Glutamatergic neuron (in vitro differentiated cells): Measurements from ENCODE around the gene CD3G. TPM values are rescaled to one million over a fixed set of nuclear protein-coding genes. Genes with fewer than 3 reads are reported as not detected.
"Not testable (repeated sequence)": the region's sequence is repeated elsewhere in the genome, so short reads cannot be mapped to it uniquely, and the experiment has no call there.

ENCODE experiments used
- DNase-seq: peaks from one replicate; pipeline ENCODE4 v3.0.0; 2022
- H3K27ac Mint-ChIP-seq: one replicate; pipeline ENCODE4 v1.8.0; 2020; ENCODE audit warnings: mild to moderate bottlenecking, mixed read lengths, inconsistent platforms; ENCODE audit not compliant: unreplicated experiment
- H3K27me3 Mint-ChIP-seq: one replicate; pipeline ENCODE4 v1.8.0; 2020; ENCODE audit warnings: mild to moderate bottlenecking, moderate library complexity, mixed read lengths, inconsistent platforms; ENCODE audit not compliant: unreplicated experiment
- H3K36me3 Mint-ChIP-seq: one replicate; pipeline ENCODE4 v1.8.0; 2020; ENCODE audit warnings: mild to moderate bottlenecking, mixed read lengths, inconsistent platforms; ENCODE audit not compliant: unreplicated experiment
- H3K4me1 Mint-ChIP-seq: one replicate; pipeline ENCODE4 v1.8.0; 2020; ENCODE audit warnings: mild to moderate bottlenecking, low read depth, mixed read lengths, inconsistent platforms; ENCODE audit not compliant: unreplicated experiment
- H3K4me3 Mint-ChIP-seq: one replicate; pipeline ENCODE4 v1.8.0; 2020; ENCODE audit warnings: mild to moderate bottlenecking, mixed read lengths, inconsistent platforms; ENCODE audit not compliant: unreplicated experiment
- H3K9me3 Mint-ChIP-seq: one replicate; pipeline ENCODE4 v1.8.0; 2020; ENCODE audit warnings: mild to moderate bottlenecking, moderate library complexity, mixed read lengths, inconsistent platforms; ENCODE audit not compliant: unreplicated experiment
- CTCF ChIP-seq: fragments of 200-600 bp; sonication (generic); IDR thresholded peaks from one replicate; pipeline ENCODE4 v1.5.0; 2021; ENCODE audit not compliant: partially characterized antibody, unreplicated experiment
- total RNA-seq: library from RNA; stranded (reverse); fragmentation: NEBNext Ultra II Directional; extraction: Animal tissue kit (Norgen Biotek cat#: 25700); gene quantifications from one replicate; pipeline ENCODE4 v1.2.1, GENCODE V29; 2021; ENCODE audit not compliant: unreplicated experiment

The CD3G gene
- total RNA-seq, 1 donor from 2014 or later: 0.39 TPM

GRCh38 chr11:118304568-118305248 is 39.4 kb upstream of the CD3G start, which contains the start of gene CD3E:
CD3E (plus strand) TSS chr11:118304730; CDS start chr11:118304953, 223 bp downstream.
- Mint-ChIP-seq H3K4me1 (no peaks in the 10 kb centered on the region), H3K9me3 (peaks cover 3% of the 10 kb centered on the region), H3K27me3 (no peaks in the 10 kb centered on the region), H3K4me3 (no peak within 1 kb of the TSS), H3K27ac (no peak within 1 kb of the TSS), H3K36me3 (no peaks in the 10 kb centered on the region)
- no peak for TF ChIP-seq CTCF
- DNase-seq: no peak

GRCh38 chr11:118305726-118306125 is 38.4 kb upstream of the CD3G start:
- Mint-ChIP-seq H3K27me3 (no peaks in the 10 kb centered on the region), H3K9me3 (peaks cover 3% of the 10 kb centered on the region), H3K27ac (no peak overlapping the region), H3K4me1 (no peaks in the 10 kb centered on the region), H3K4me3 (no peak overlapping the region), H3K36me3 (no peaks in the 10 kb centered on the region)
- DNase-seq: no peak
- no peak for TF ChIP-seq CTCF

- H3K4me1 Mint-ChIP-seq: no peaks in the 10 kb centered on the region
- H3K36me3 Mint-ChIP-seq: no peaks in the 10 kb centered on the region
- H3K27ac Mint-ChIP-seq: no peak overlapping the region
- no peak overlapping the region for H3K4me3 Mint-ChIP-seq
- H3K27me3 Mint-ChIP-seq: no peaks in the 10 kb centered on the region
- DNase-seq: no peak
- no peak for TF ChIP-seq CTCF
- peaks cover 3% of the 10 kb centered on the region for H3K9me3 Mint-ChIP-seq
These were observed 37.6 kb upstream of the CD3G start for GRCh38 chr11:118306556-118306955.

GRCh38 chr11:118308995-118309528 is 35.1 kb upstream of the CD3G start:
- H3K27me3 Mint-ChIP-seq, H3K4me3 Mint-ChIP-seq, H3K9me3 Mint-ChIP-seq, H3K4me1 Mint-ChIP-seq, H3K36me3 Mint-ChIP-seq, H3K27ac Mint-ChIP-seq, DNase-seq: not testable (repeated sequence)

- H3K27me3 Mint-ChIP-seq: peaks cover 5% of the 10 kb centered on the region
- no peak for TF ChIP-seq CTCF
- H3K9me3 Mint-ChIP-seq: peaks cover 2% of the 10 kb centered on the region
- H3K36me3 Mint-ChIP-seq: no peaks in the 10 kb centered on the region
- DNase-seq: no peak
- no peak overlapping the region for H3K27ac Mint-ChIP-seq
- no peak overlapping the region for H3K4me3 Mint-ChIP-seq
- peaks cover 16% of the 10 kb centered on the region for H3K4me1 Mint-ChIP-seq
These were observed 33.9 kb upstream of the CD3G start for GRCh38 chr11:118310271-118310670.
